ENCODE data around the gene FOXP1.
A peak's percentile ranks its signal among the peaks of the same experiment; 100 is the strongest.
"Not testable (repeated sequence)": the region's sequence is repeated elsewhere in the genome, so short reads cannot be mapped to it uniquely, and the experiment has no call there.

Gene FOXP1

GRCh38 chr3:71330505-71330904 lies 253.0 kb downstream of the FOXP1 start:
- DNase-seq (ENCODE audit: low spot score) = no peak

- no peak for DNase-seq (ENCODE audit: low spot score)
Observed at GRCh38 chr3:71329817-71330216, 253.7 kb downstream of the FOXP1 start.

GRCh38 chr3:71328926-71329325 lies 254.6 kb downstream of the FOXP1 start:
- DNase-seq (ENCODE audit: low spot score) = no peak

GRCh38 chr3:71327936-71328335 lies 255.6 kb downstream of the FOXP1 start:
- no peak for DNase-seq (ENCODE audit: low spot score)

- no peak for DNase-seq (ENCODE audit: low spot score)
Observed at GRCh38 chr3:71325715-71326114, 257.8 kb downstream of the FOXP1 start.

GRCh38 chr3:71324224-71324623 lies 259.3 kb downstream of the FOXP1 start:
- not testable (repeated sequence) for DNase-seq (ENCODE audit: low spot score)

GRCh38 chr3:71323558-71323957 lies 260.0 kb downstream of the FOXP1 start:
- no peak for DNase-seq (ENCODE audit: low spot score)

GRCh38 chr3:71322154-71322553 lies 261.4 kb downstream of the FOXP1 start:
- DNase-seq (ENCODE audit: low spot score) = no peak

GRCh38 chr3:71319771-71320170 lies 263.8 kb downstream of the FOXP1 start:
- no peak for DNase-seq (ENCODE audit: low spot score)

GRCh38 chr3:71318458-71318827 lies 265.1 kb downstream of the FOXP1 start:
- DNase-seq (ENCODE audit: low spot score) = no peak

GRCh38 chr3:71317749-71318457 lies 265.6 kb downstream of the FOXP1 start:
- no peak for DNase-seq (ENCODE audit: low spot score)

GRCh38 chr3:71317140-71317539 lies 266.4 kb downstream of the FOXP1 start:
- no peak for DNase-seq (ENCODE audit: low spot score)

- DNase-seq (ENCODE audit: low spot score) = no peak
Observed at GRCh38 chr3:71316066-71316777, 267.3 kb downstream of the FOXP1 start.

- DNase-seq (ENCODE audit: low spot score) = no peak
Observed at GRCh38 chr3:71315431-71315830, 268.1 kb downstream of the FOXP1 start.

GRCh38 chr3:71313844-71314243 lies 269.7 kb downstream of the FOXP1 start:
- no peak for DNase-seq (ENCODE audit: low spot score)

GRCh38 chr3:71312461-71312860 lies 271.1 kb downstream of the FOXP1 start:
- DNase-seq (ENCODE audit: low spot score) = no peak

GRCh38 chr3:71311661-71312046 lies 271.9 kb downstream of the FOXP1 start:
- DNase-seq (ENCODE audit: low spot score) = no peak

- no peak for DNase-seq (ENCODE audit: low spot score)
Observed at GRCh38 chr3:71310980-71311660, 272.4 kb downstream of the FOXP1 start.

- DNase-seq (ENCODE audit: low spot score) = peak; percentile 66
Observed at GRCh38 chr3:71310359-71310979, 273.1 kb downstream of the FOXP1 start.

GRCh38 chr3:71309886-71310285 lies 273.6 kb downstream of the FOXP1 start:
- DNase-seq (ENCODE audit: low spot score) = no peak

GRCh38 chr3:71309342-71309741 lies 274.2 kb downstream of the FOXP1 start:
- DNase-seq (ENCODE audit: low spot score) = no peak

GRCh38 chr3:71308836-71309235 lies 274.7 kb downstream of the FOXP1 start:
- no peak for DNase-seq (ENCODE audit: low spot score)

Measured in pons (tissue), 1 donor.